PFSK-1 (cell line): ENCODE results near the gene REPS2.

Experiments used
- FOXP2 ChIP-seq: optimal IDR thresholded peaks from 2 replicates; pipeline ENCODE3; 2011; ENCODE audit warnings: borderline replicate concordance, control low read depth, inconsistent platforms; ENCODE audit not compliant: insufficient read depth; ENCODE audit errors: extremely low read length, extremely low read depth
- POLR2AphosphoS5 ChIP-seq: IDR thresholded peaks from 2 replicates; pipeline ENCODE4 v1.6.1; 2012; ENCODE audit warnings: low read depth, mild to moderate bottlenecking, control low read depth, low read length, moderate library complexity
- REST ChIP-seq, 2 experiments: IDR thresholded peaks; 2 replicates each; pipeline versions ENCODE4 v1.6.1 to v1.8.0; 2011 to 2012; ENCODE audit warnings: low read depth in 2 of 2, low read length in 2 of 2, control low read depth in 1 of 2, inconsistent platforms in 1 of 2, mild to moderate bottlenecking in 1 of 2, moderate library complexity in 1 of 2; ENCODE audit not compliant: insufficient read depth in 1 of 2
- SIN3A ChIP-seq: IDR thresholded peaks from 2 replicates; pipeline ENCODE4 v1.6.1; 2012; ENCODE audit warnings: mild to moderate bottlenecking, low read length, moderate library complexity, borderline replicate concordance; ENCODE audit not compliant: insufficient read depth
- TAF1 ChIP-seq: IDR thresholded peaks from 2 replicates; pipeline ENCODE4 v1.6.1; 2012; ENCODE audit warnings: low read length, control low read depth, borderline replicate concordance; ENCODE audit not compliant: insufficient read depth

The REPS2 gene

GRCh38 chrX:17062065-17062464 lies 115.6 kb downstream of the REPS2 start:
- TF ChIP-seq TAF1 (no peak), FOXP2 (no peak), POLR2AphosphoS5 (no peak), SIN3A (no peak), REST (IDR thresholded peaks at IDR 0.05; ENCODE audit: insufficient read depth in 1 of 2, low read depth in 2 of 2, low read length in 2 of 2) (no peak)

- TF ChIP-seq POLR2AphosphoS5 (no peak), FOXP2 (no peak), TAF1 (no peak), REST (IDR thresholded peaks at IDR 0.05; ENCODE audit: insufficient read depth in 1 of 2, low read depth in 2 of 2, low read length in 2 of 2) (no peak), SIN3A (no peak)
Measured at GRCh38 chrX:17065100-17065499, 118.6 kb downstream of the REPS2 start.

DNA sequence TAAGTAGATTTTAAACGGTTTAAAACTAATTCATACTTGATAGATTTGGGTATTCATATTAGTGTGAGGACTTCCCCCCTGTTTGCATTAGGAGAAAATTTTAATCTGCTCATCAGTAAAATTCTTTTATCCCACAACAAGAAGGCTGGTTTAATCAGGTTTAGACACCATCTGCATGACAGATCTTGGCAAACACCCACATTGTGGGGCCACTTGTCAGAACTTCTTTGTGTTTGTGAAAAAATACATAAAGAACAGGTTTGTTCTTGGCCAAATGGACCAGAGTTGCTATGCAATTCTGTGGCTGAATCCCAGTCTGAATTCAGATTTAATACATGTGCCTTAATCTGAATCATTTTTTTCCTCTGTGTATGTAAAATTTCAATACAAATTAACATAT lies 121.1 kb downstream of the REPS2 start:
- TF ChIP-seq REST (IDR thresholded peaks at IDR 0.05; ENCODE audit: insufficient read depth in 1 of 2, low read depth in 2 of 2, low read length in 2 of 2) = no peak
- TF ChIP-seq FOXP2 = no peak

- no peak for TF ChIP-seq FOXP2
- TF ChIP-seq REST (IDR thresholded peaks at IDR 0.05; ENCODE audit: insufficient read depth in 1 of 2, low read depth in 2 of 2, low read length in 2 of 2) = no peak
- no peak for TF ChIP-seq POLR2AphosphoS5
- TF ChIP-seq SIN3A = no peak
- TF ChIP-seq TAF1 = no peak
Measured at GRCh38 chrX:17072301-17072700, 125.8 kb downstream of the REPS2 start.

DNA sequence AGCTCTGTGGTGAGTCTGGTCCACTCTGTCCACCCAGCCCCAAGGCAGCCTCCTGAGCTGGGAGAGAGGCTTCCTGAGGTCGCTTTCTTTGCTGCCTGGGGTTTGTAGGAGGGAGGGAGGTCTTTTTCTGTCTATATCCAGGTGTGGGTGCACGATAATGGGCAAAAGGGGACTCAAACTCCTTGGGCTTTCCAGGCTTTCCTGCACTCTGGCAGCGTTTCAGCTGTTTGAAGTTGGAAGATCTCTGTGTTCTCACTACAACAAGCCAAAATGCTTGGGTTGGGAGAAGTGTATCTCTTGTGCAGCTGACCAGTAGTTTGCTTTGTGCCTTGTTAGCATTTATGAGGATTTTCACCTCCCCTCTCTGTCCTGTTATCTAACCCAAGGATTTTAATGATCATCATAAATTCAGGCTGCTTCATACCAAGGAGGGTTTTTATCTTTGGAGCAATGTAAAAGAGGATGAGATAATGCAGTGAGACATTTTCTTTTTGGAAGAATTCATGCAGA lies 126.3 kb downstream of the REPS2 start:
- TF ChIP-seq REST (IDR thresholded peaks at IDR 0.05; ENCODE audit: insufficient read depth in 1 of 2, low read depth in 2 of 2, low read length in 2 of 2) (no peak), POLR2AphosphoS5 (no peak), FOXP2 (no peak), TAF1 (no peak), SIN3A (no peak)
